Left ventricle myocardium inferior (tissue), 1 donor: ENCODE results near the gene CDHR3. TPM values are rescaled to one million over a fixed set of nuclear protein-coding genes. Genes with fewer than 3 reads are reported as not detected.

Source experiments
- DNase-seq: peaks from one replicate; pipeline ENCODE4 v3.0.0-alpha.2; 2020
- H3K27ac ChIP-seq: fragments of 200-600 bp; replicated peaks from 2 replicates; pipeline ENCODE4 v1.8.0; 2021
- H3K27me3 ChIP-seq: fragments of 200-600 bp; 2 replicates; pipeline ENCODE4 v1.8.0; 2021; ENCODE audit warnings: low read depth
- H3K36me3 ChIP-seq: fragments of 200-600 bp; 2 replicates; pipeline ENCODE4 v1.8.0; 2021
- H3K4me1 ChIP-seq: fragments of 200-600 bp; 2 replicates; pipeline ENCODE4 v1.8.0; 2021
- H3K4me3 ChIP-seq: fragments of 200-600 bp; 2 replicates; pipeline ENCODE4 v1.8.0; 2021; ENCODE audit warnings: mild to moderate bottlenecking, moderate library complexity
- H3K9me3 ChIP-seq: fragments of 200-600 bp; replicated peaks from 2 replicates; pipeline ENCODE4 v1.8.0; 2021
- CTCF ChIP-seq: fragments of 200-600 bp; IDR thresholded peaks from 2 replicates; pipeline ENCODE4 v1.8.0; 2021; ENCODE audit warnings: antibody characterized with exemption, mild to moderate bottlenecking, borderline replicate concordance
- intact Hi-C: fragments of 100-400 bp; cut with micrococcal nuclease; formaldehyde crosslinking; loops from one replicate; pipeline ENCODE4 v1.11.0; 2022
- long read RNA-seq: library from polyadenylated mRNA; unstranded; transcript quantifications from one replicate; pipeline ENCODE4 v2.0.0, GENCODE V29; 2021
- total RNA-seq: library from RNA; stranded (reverse); fragmentation: NEBNext Ultra II Directional; extraction: Animal tissue kit (Norgen Biotek cat#: 25700); gene quantifications from one replicate; pipeline ENCODE4 v1.2.1, GENCODE V29; 2021
- donor health status: DM: no; HTN: yes; CAD: no; lungs with severe emphysema.

The CDHR3 gene
- 11.4 TPM for total RNA-seq
- long read RNA-seq, partial matches to known transcripts, result 3 of 6 reads
- long read RNA-seq, other reads (novel, unspliced or antisense), result 3 of 6 reads

- no peak for TF ChIP-seq CTCF
- Histone ChIP-seq H3K27me3 (peaks cover 10% of the 10 kb centered on the region), H3K4me3 (peak within 1 kb of the TSS; percentile 9), H3K36me3 (no peaks in the 10 kb centered on the region), H3K9me3 (no peaks in the 10 kb centered on the region), H3K27ac (peak within 1 kb of the TSS; percentile 15), H3K4me1 (no peaks in the 10 kb centered on the region)
- no peak for DNase-seq
- intact Hi-C loops, result no loop called here
These were observed at the start of gene CDHR3 for GRCh38 chr7:105963038-105963667. CDHR3 (plus strand) TSS chr7:105963264; CDS start chr7:105963319, 55 bp downstream.

GRCh38 chr7:105913947-105914346 lies 49.1 kb upstream of the CDHR3 start:
- intact Hi-C loops, result no loop called here
- no peak for DNase-seq
- Histone ChIP-seq H3K27ac (no peak overlapping the region), H3K9me3 (peaks cover 7% of the 10 kb centered on the region), H3K36me3 (peaks cover 6% of the 10 kb centered on the region), H3K4me1 (no peaks in the 10 kb centered on the region), H3K4me3 (no peak overlapping the region), H3K27me3 (no peaks in the 10 kb centered on the region)
- no peak for TF ChIP-seq CTCF

- no peak overlapping the region for H3K4me3 ChIP-seq
- H3K4me1 ChIP-seq, result no peaks in the 10 kb centered on the region
- DNase-seq, result no peak
- no peaks in the 10 kb centered on the region for H3K36me3 ChIP-seq
- H3K9me3 ChIP-seq, result no peaks in the 10 kb centered on the region
- no peak for TF ChIP-seq CTCF
- intact Hi-C loops, result no loop called here
- no peaks in the 10 kb centered on the region for H3K27me3 ChIP-seq
- H3K27ac ChIP-seq, result no peak overlapping the region
These were observed 46.5 kb upstream of the CDHR3 start for GRCh38 chr7:105916603-105917002.

- H3K27me3 ChIP-seq, result no peaks in the 10 kb centered on the region
- no peak for TF ChIP-seq CTCF
- no peaks in the 10 kb centered on the region for H3K4me1 ChIP-seq
- no peak overlapping the region for H3K27ac ChIP-seq
- no peak overlapping the region for H3K4me3 ChIP-seq
- H3K36me3 ChIP-seq, result no peaks in the 10 kb centered on the region
- no peak for DNase-seq
- intact Hi-C loops, result no loop called here
- H3K9me3 ChIP-seq, result no peaks in the 10 kb centered on the region
These were observed 45.4 kb upstream of the CDHR3 start for GRCh38 chr7:105917659-105918058.

- TF ChIP-seq CTCF, result no peak
- H3K4me1 ChIP-seq, result no peaks in the 10 kb centered on the region
- no peak for DNase-seq
- H3K27ac ChIP-seq, result no peak overlapping the region
- intact Hi-C loops, result no loop called here
- no peaks in the 10 kb centered on the region for H3K27me3 ChIP-seq
- no peak overlapping the region for H3K4me3 ChIP-seq
- peaks cover 10% of the 10 kb centered on the region for H3K36me3 ChIP-seq
- peaks cover 21% of the 10 kb centered on the region for H3K9me3 ChIP-seq
These were observed 42.3 kb upstream of the CDHR3 start for GRCh38 chr7:105920766-105921165.
